ENCODE measurements around the gene BTN1A1. TPM values are rescaled to one million over a fixed set of nuclear protein-coding genes. Genes with fewer than 3 reads are reported as not detected.

The BTN1A1 gene, protein sequence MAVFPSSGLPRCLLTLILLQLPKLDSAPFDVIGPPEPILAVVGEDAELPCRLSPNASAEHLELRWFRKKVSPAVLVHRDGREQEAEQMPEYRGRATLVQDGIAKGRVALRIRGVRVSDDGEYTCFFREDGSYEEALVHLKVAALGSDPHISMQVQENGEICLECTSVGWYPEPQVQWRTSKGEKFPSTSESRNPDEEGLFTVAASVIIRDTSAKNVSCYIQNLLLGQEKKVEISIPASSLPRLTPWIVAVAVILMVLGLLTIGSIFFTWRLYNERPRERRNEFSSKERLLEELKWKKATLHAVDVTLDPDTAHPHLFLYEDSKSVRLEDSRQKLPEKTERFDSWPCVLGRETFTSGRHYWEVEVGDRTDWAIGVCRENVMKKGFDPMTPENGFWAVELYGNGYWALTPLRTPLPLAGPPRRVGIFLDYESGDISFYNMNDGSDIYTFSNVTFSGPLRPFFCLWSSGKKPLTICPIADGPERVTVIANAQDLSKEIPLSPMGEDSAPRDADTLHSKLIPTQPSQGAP
- total RNA-seq = not detected in 2 replicates

DNA sequence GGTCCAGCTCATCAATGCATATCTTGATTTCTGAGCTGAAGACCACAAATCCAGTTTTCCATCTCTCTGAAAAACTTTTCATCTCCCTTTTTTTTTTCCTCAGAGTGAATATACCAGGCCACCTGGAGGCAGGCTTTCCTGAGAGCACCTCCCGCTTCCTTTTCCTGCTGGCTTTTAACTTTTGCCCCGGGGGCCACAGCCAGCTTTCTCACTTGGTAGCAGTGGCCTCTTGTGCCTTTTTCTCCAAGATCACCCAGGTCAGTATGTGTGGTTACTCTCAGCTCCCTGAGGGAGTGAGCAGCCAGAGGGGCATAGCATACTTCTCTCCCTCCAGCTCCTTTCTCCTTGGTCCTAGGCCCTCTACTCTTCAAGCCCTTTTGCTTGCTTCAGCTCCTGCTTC lies at the start of gene BTN1A1:
TSS of gene BTN1A1 (plus strand) at position 202 of the 400 bp plus-strand sequence. CDS start 984 bp downstream, outside the sequence.

DNA sequence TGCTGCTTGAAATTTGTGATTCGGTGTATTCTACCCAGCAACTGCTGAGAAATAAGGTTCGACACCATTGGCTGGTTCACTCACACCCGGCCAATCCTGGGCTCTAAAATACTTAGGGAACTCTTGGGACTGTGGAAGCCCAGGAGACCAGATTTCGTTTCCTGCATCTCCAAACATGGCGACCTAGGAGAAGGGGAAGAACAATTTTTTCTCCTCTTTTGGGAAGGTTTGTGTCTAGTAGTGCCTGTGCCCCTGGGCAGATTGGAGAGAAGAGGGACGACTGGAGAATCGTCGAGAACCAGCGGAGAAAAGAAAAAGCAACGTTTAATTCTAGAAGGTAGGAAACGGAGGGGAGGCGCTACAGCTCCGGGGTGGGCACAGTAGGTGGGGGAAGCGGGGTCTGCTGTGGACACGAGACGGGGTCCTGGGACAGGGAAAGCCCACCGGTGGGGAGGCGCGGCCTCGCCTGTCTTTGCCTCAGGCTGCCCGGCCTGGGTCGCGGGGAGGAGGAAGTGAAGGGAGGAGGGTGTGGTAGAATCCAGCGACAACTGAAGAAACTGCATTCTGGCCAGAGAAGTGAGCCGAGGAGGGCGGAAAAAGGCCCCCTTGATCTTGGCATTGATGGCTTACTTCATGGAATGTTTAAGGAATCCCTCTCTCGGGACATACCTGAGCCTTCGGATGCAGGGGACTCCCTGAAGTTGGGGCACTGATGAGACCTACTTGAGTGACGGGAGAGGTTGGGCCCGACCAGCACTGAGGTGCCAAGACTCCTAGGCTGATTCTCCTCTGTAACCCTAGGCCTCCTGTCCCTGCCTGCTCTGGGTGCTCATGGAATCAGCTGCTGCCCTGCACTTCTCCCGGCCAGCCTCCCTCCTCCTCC lies 42.1 kb upstream of the BTN1A1 start, which contains the start of gene BTN2A1:
TSS of gene BTN2A1 (plus strand) at position 150 of the 883 bp plus-strand sequence. CDS start at position 832, 682 bp downstream.

DNA sequence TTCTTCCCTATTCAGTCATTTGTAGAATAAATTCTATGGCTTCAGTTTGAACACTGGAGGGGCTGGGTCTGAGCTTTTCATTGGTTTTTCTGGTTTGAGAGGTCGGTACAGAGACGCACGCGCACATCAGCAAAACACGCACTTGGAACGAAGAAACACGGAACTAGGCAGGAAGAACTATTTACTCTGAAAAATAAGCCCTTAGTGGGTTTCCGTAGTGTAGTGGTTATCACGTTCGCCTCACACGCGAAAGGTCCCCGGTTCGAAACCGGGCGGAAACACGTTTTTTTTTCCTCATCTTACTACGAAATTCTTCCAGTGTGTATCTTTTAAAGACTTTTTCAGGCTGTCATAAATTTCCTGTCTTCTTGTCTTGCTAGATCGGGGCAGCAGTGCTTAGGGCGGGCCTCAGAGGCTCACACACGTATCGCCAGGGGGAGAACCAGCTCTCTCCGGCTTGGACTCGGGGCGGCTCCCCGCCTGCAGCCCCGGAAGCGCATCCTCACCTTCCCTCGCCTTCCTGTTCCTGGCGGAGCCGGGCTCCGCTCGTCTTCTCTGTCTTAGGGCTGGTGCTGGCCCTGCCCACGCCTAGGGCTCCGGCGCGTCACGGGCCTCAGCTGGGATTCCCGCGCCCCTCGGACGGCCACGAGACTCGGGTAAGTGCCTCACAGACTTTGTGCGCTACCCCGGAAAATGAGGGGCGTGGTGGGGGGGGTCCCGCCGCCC lies 37.9 kb downstream of the BTN1A1 start, which contains the start of gene HMGN4:
TSS of gene HMGN4 (plus strand) at position 521 of the 726 bp plus-strand sequence. CDS start 6,841 bp downstream, outside the sequence.

Other genes starting within 250 kb of the BTN1A1 start
- 13.7 and 21.8 TPM in 2 replicates for gene BTN3A2, start 135.1 kb upstream of the BTN1A1 start, total RNA-seq
- gene BTN2A2, start 117.2 kb upstream of the BTN1A1 start, total RNA-seq = 7.7 and 8.9 TPM in 2 replicates
- gene BTN3A1, start 98.0 kb upstream of the BTN1A1 start, total RNA-seq = 17.8 and 26.3 TPM in 2 replicates
- 12.5 and 16.9 TPM in 2 replicates for gene BTN3A3, start 59.8 kb upstream of the BTN1A1 start, total RNA-seq
- gene BTN2A1, start 42.3 kb upstream of the BTN1A1 start, total RNA-seq = 7.7 and 9.1 TPM in 2 replicates
- gene HMGN4, start 38.1 kb downstream of the BTN1A1 start, total RNA-seq = 64.3 and 70.7 TPM in 2 replicates
- gene ABT1, start 96.7 kb downstream of the BTN1A1 start, total RNA-seq = 11.9 and 13.4 TPM in 2 replicates
- gene ZNF322, start 159.4 kb downstream of the BTN1A1 start, total RNA-seq = 14.1 and 15.4 TPM in 2 replicates

All from smooth muscle cell of bladder (primary cell).